H9 (cell line): ENCODE results near the gene DBNDD1. TPM values are rescaled to one million over a fixed set of nuclear protein-coding genes. Genes with fewer than 3 reads are reported as not detected.

Experiments
- DNase-seq: peaks from one replicate; pipeline ENCODE4 v3.0.0-alpha.2; 2017
- H2AFZ ChIP-seq: one replicate; pipeline ENCODE4 v1.6.1; 2013; ENCODE audit warnings: mild to moderate bottlenecking, low read length, control low read depth, moderate library complexity
- H2AK5ac ChIP-seq: 2 replicates; pipeline ENCODE4 v1.6.1; 2013; ENCODE audit warnings: low read length, control low read depth, mixed read lengths; ENCODE audit not compliant: insufficient read length
- H2BK120ac ChIP-seq: one replicate; pipeline ENCODE4 v1.6.1; 2013; ENCODE audit warnings: low read depth, mild to moderate bottlenecking, low read length, control low read depth, inconsistent platforms; ENCODE audit not compliant: poor library complexity, severe bottlenecking
- H2BK12ac ChIP-seq: 2 replicates; pipeline ENCODE4 v1.6.1; 2013; ENCODE audit warnings: low read length, control low read depth, mixed read lengths, low read depth; ENCODE audit not compliant: insufficient read length
- H2BK15ac ChIP-seq: 2 replicates; pipeline ENCODE4 v1.6.1; 2013; ENCODE audit warnings: low read depth, low read length, control low read depth
- H2BK20ac ChIP-seq: one replicate; pipeline ENCODE4 v1.6.1; 2013; ENCODE audit warnings: low read depth, mild to moderate bottlenecking, low read length, control low read depth, inconsistent platforms; ENCODE audit not compliant: poor library complexity, severe bottlenecking
- H2BK5ac ChIP-seq: 2 replicates; pipeline ENCODE4 v1.6.1; 2013; ENCODE audit warnings: low read length, control low read depth, mixed read lengths; ENCODE audit not compliant: insufficient read length
- H3K14ac ChIP-seq: 2 replicates; pipeline ENCODE4 v1.6.1; 2013; ENCODE audit warnings: low read length, control low read depth; ENCODE audit not compliant: insufficient read depth
- H3K18ac ChIP-seq: 2 replicates; pipeline ENCODE4 v1.6.1; 2013; ENCODE audit warnings: low read depth, mild to moderate bottlenecking, mixed read lengths, low read length, control low read depth; ENCODE audit not compliant: insufficient read length
- H3K23ac ChIP-seq: 2 replicates; pipeline ENCODE4 v1.6.1; 2013; ENCODE audit warnings: low read length, control low read depth, mixed read lengths, low read depth; ENCODE audit not compliant: insufficient read length
- H3K23me2 ChIP-seq: 2 replicates; pipeline ENCODE4 v1.6.1; 2013; ENCODE audit warnings: low read depth, mild to moderate bottlenecking, mixed read lengths, low read length, control low read depth; ENCODE audit not compliant: insufficient read length, poor library complexity, severe bottlenecking
- H3K27ac ChIP-seq: 2 replicates; pipeline ENCODE4 v1.5.1; 2013; ENCODE audit warnings: low read length, control low read depth, mixed read lengths, low read depth; ENCODE audit not compliant: insufficient read length
- H3K27me3 ChIP-seq: 2 replicates; pipeline ENCODE4 v1.6.1; 2013; ENCODE audit warnings: low read length, control low read depth, inconsistent platforms; ENCODE audit not compliant: insufficient read depth
- H3K4ac ChIP-seq: 2 replicates; pipeline ENCODE4 v1.6.1; 2013; ENCODE audit warnings: low read depth, mild to moderate bottlenecking, control low read depth, inconsistent platforms, low read length, moderate library complexity
- H3K4me1 ChIP-seq: 2 replicates; pipeline ENCODE4 v1.6.1; 2013; ENCODE audit warnings: low read length, control low read depth, inconsistent platforms; ENCODE audit not compliant: insufficient read depth
- H3K4me2 ChIP-seq: 2 replicates; pipeline ENCODE4 v1.6.1; 2013; ENCODE audit warnings: low read length, control low read depth, mixed read lengths; ENCODE audit not compliant: insufficient read length, insufficient read depth
- H3K56ac ChIP-seq: 2 replicates; pipeline ENCODE4 v1.6.1; 2013; ENCODE audit warnings: low read depth, mild to moderate bottlenecking, mixed read lengths, low read length, control low read depth; ENCODE audit not compliant: insufficient read length
- H3K79me1 ChIP-seq: 2 replicates; pipeline ENCODE4 v1.6.1; 2013; ENCODE audit warnings: low read depth, mild to moderate bottlenecking, moderate library complexity, low read length, control low read depth, inconsistent platforms; ENCODE audit not compliant: insufficient read depth, poor library complexity, severe bottlenecking
- H3K79me2 ChIP-seq: 2 replicates; pipeline ENCODE4 v1.6.1; 2013; ENCODE audit warnings: low read length, control low read depth, inconsistent platforms; ENCODE audit not compliant: insufficient read depth
- H3K9ac ChIP-seq: 2 replicates; pipeline ENCODE4 v1.6.1; 2013; ENCODE audit warnings: low read length, control low read depth, mixed read lengths; ENCODE audit not compliant: insufficient read length; ENCODE audit errors: extremely low read depth
- H3K9me3 ChIP-seq: one replicate; pipeline ENCODE4 v1.6.1; 2013; ENCODE audit warnings: low read depth, low read length, inconsistent platforms; ENCODE audit not compliant: control insufficient read depth
- H3T11ph ChIP-seq: one replicate; pipeline ENCODE4 v1.6.1; 2013; ENCODE audit warnings: mild to moderate bottlenecking, low read length, control low read depth, inconsistent platforms
- H4K20me1 ChIP-seq: one replicate; pipeline ENCODE4 v1.6.1; 2013; ENCODE audit not compliant: control insufficient read depth, insufficient read length, insufficient read depth
- H4K5ac ChIP-seq: 2 replicates; pipeline ENCODE4 v1.6.1; 2013; ENCODE audit warnings: low read depth, mild to moderate bottlenecking, mixed read lengths, low read length, control low read depth; ENCODE audit not compliant: insufficient read length
- H4K8ac ChIP-seq: replicated peaks from 2 replicates; pipeline ENCODE4 v1.6.1; 2013; ENCODE audit warnings: low read length, control low read depth, mixed read lengths, low read depth; ENCODE audit not compliant: insufficient read length
- H4K91ac ChIP-seq: 2 replicates; pipeline ENCODE4 v1.6.1; 2013; ENCODE audit warnings: low read depth, mild to moderate bottlenecking, moderate library complexity, mixed read lengths, low read length, control low read depth; ENCODE audit not compliant: insufficient read length
- H3K27ac Mint-ChIP-seq, 3 experiments: 2 replicates in 2 of 3; 3 replicates in 1 of 3; pipeline ENCODE4 v1.8.0; 2020 to 2021; ENCODE audit warnings: mixed read lengths in 3 of 3, mild to moderate bottlenecking in 1 of 3, moderate library complexity in 1 of 3
- H3K27me3 Mint-ChIP-seq: 2 replicates; pipeline ENCODE4 v1.8.0; 2021; ENCODE audit warnings: low read depth, mild to moderate bottlenecking, moderate library complexity, mixed read lengths
- H3K36me3 Mint-ChIP-seq, 3 experiments: 2 replicates in 2 of 3; 3 replicates in 1 of 3; pipeline ENCODE4 v1.8.0; 2020 to 2021; ENCODE audit warnings: low read depth in 3 of 3, mixed read lengths in 3 of 3; ENCODE audit not compliant: insufficient read depth in 1 of 3
- H3K4me1 Mint-ChIP-seq, 2 experiments: 2 replicates each; pipeline ENCODE4 v1.8.0; 2020; ENCODE audit warnings: mixed read lengths in 2 of 2
- H3K4me3 Mint-ChIP-seq, 2 experiments: 2 replicates in 1 of 2; 3 replicates in 1 of 2; pipeline ENCODE4 v1.8.0; 2020 to 2021; ENCODE audit warnings: mild to moderate bottlenecking in 2 of 2, mixed read lengths in 2 of 2, moderate library complexity in 1 of 2
- H3K9me3 Mint-ChIP-seq, 2 experiments: 2 replicates in 1 of 2; 3 replicates in 1 of 2; pipeline ENCODE4 v1.8.0; 2020; ENCODE audit warnings: mild to moderate bottlenecking in 2 of 2, mixed read lengths in 2 of 2, moderate library complexity in 1 of 2
- WGBS: extraction: QIAGEN DNeasy Blood & Tissue Kit; methylation state at CpG from one replicate; pipeline ENCODE4 v1.1.7; 2013; ENCODE audit warnings: missing lambda C conversion rate, low lambda C conversion rate, mixed read lengths; ENCODE audit not compliant: insufficient read length; ENCODE audit errors: extremely low coverage; 5-methylcytosine and 5-hydroxymethylcytosine counted together
- total RNA-seq: library from RNA; stranded (reverse); gene quantifications from 2 replicates; pipeline ENCODE4 v1.2.1, GENCODE V29; 2021
- TF ChIP-seq, protein P1 (sequence below): fragments of 200-600 bp; sonication (generic); conservative IDR thresholded peaks from 3 replicates; pipeline ENCODE4 v1.8.0; 2021; ENCODE audit warnings: antibody characterized with exemption, mild to moderate bottlenecking

Gene DBNDD1
- total RNA-seq, 1 experiment from 2014 or later: 87.3 TPM

- Histone ChIP-seq H3K56ac (no peak overlapping the region), H2BK12ac (no peak overlapping the region), H3K9me3 (no peaks in the 10 kb centered on the region), H4K20me1 (no peaks in the 10 kb centered on the region), H2AK5ac (no peak overlapping the region), H3K79me1 (no peaks in the 10 kb centered on the region), H3K23ac (no peak overlapping the region), H2BK5ac (no peak overlapping the region), H2BK20ac (no peak overlapping the region), H3K27ac (no peak overlapping the region), H2BK120ac (no peak overlapping the region), H4K8ac (no peak overlapping the region), H3K9ac (no peak overlapping the region), H3K4ac (no peak overlapping the region), H3K79me2 (no peaks in the 10 kb centered on the region), H3K14ac (no peak overlapping the region), H3K18ac (no peak overlapping the region), H3K4me1 (no peaks in the 10 kb centered on the region), H3K4me2 (no peak overlapping the region), H4K91ac (no peak overlapping the region), H4K5ac (no peak overlapping the region), H3T11ph (no peak overlapping the region), H2BK15ac (no peak overlapping the region), H2AFZ (no peak overlapping the region), H3K27me3 (no peaks in the 10 kb centered on the region), H3K23me2 (no peaks in the 10 kb centered on the region)
- H3K9me3 Mint-ChIP-seq: peaks cover 26 to 31% of the 10 kb centered on the region in 2 experiments
- H3K27ac Mint-ChIP-seq: peak overlapping the region in 2 of 3 experiments; percentile 62 to 85; a peak in 1 of 7 replicates
- no peaks in the 10 kb centered on the region for H3K4me1 Mint-ChIP-seq
- no CpG with 5 or more reads among the region's 4 CpGs for WGBS
- TF ChIP-seq, protein P1, sequence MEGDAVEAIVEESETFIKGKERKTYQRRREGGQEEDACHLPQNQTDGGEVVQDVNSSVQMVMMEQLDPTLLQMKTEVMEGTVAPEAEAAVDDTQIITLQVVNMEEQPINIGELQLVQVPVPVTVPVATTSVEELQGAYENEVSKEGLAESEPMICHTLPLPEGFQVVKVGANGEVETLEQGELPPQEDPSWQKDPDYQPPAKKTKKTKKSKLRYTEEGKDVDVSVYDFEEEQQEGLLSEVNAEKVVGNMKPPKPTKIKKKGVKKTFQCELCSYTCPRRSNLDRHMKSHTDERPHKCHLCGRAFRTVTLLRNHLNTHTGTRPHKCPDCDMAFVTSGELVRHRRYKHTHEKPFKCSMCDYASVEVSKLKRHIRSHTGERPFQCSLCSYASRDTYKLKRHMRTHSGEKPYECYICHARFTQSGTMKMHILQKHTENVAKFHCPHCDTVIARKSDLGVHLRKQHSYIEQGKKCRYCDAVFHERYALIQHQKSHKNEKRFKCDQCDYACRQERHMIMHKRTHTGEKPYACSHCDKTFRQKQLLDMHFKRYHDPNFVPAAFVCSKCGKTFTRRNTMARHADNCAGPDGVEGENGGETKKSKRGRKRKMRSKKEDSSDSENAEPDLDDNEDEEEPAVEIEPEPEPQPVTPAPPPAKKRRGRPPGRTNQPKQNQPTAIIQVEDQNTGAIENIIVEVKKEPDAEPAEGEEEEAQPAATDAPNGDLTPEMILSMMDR: no peak
- no peak for DNase-seq
- H3K36me3 Mint-ChIP-seq: peaks cover 68 to 84% (median 80%) of the 10 kb centered on the region in 3 experiments
- H3K27me3 Mint-ChIP-seq: peaks cover 11% of the 10 kb centered on the region; the same call in 1 of the 2 replicates
- no peak overlapping the region for H3K4me3 Mint-ChIP-seq
Measured at GRCh38 chr16:89993377-89993776, 25.9 kb downstream of the DBNDD1 start.
